Measurements from ENCODE around the gene PPM1B.
"Not testable (repeated sequence)": the region's sequence is repeated elsewhere in the genome, so short reads cannot be mapped to it uniquely, and the experiment has no call there.

Gene PPM1B

GRCh38 chr2:44164617-44165016, 4.1 kb upstream of the PPM1B start:
- no peak for DNase-seq

GRCh38 chr2:44166096-44166495, 2.6 kb upstream of the PPM1B start:
- DNase-seq: no peak

GRCh38 chr2:44167311-44167907, 1.3 kb upstream of the PPM1B start:
- DNase-seq: no peak

GRCh38 chr2:44167908-44168680, 581 bp upstream of the PPM1B start:
- DNase-seq: peak; percentile 93

- peak; percentile 16 for DNase-seq
These were observed 652 bp downstream of the PPM1B start for GRCh38 chr2:44169155-44169898.

- DNase-seq: no peak
These were observed 1.6 kb downstream of the PPM1B start for GRCh38 chr2:44170311-44170717.

GRCh38 chr2:44171018-44171417, 2.3 kb downstream of the PPM1B start:
- no peak for DNase-seq

- not testable (repeated sequence) for DNase-seq
These were observed 2.8 kb downstream of the PPM1B start for GRCh38 chr2:44171442-44171841.

GRCh38 chr2:44172576-44172975, 3.9 kb downstream of the PPM1B start:
- DNase-seq: no peak

- DNase-seq: no peak
These were observed 10.3 kb downstream of the PPM1B start for GRCh38 chr2:44178950-44179349.

- DNase-seq: no peak
These were observed 13.0 kb downstream of the PPM1B start for GRCh38 chr2:44181648-44182047.

GRCh38 chr2:44184106-44184505, 15.4 kb downstream of the PPM1B start:
- DNase-seq: no peak

GRCh38 chr2:44186810-44187209, 18.1 kb downstream of the PPM1B start:
- no peak for DNase-seq

- no peak for DNase-seq
These were observed 18.6 kb downstream of the PPM1B start for GRCh38 chr2:44187251-44187650.

GRCh38 chr2:44188696-44189095, 20.0 kb downstream of the PPM1B start:
- DNase-seq: no peak

- DNase-seq: no peak
These were observed 20.4 kb downstream of the PPM1B start for GRCh38 chr2:44189104-44189503.

GRCh38 chr2:44190526-44190925, 21.9 kb downstream of the PPM1B start:
- no peak for DNase-seq

- no peak for DNase-seq
These were observed 23.1 kb downstream of the PPM1B start for GRCh38 chr2:44191739-44192138.

- no peak for DNase-seq
These were observed 24.0 kb downstream of the PPM1B start for GRCh38 chr2:44192646-44193045.

- DNase-seq: no peak
These were observed 27.0 kb downstream of the PPM1B start for GRCh38 chr2:44195714-44196113.

- no peak for DNase-seq
These were observed 29.1 kb downstream of the PPM1B start for GRCh38 chr2:44197816-44198215.

GRCh38 chr2:44200011-44200410, 31.3 kb downstream of the PPM1B start:
- DNase-seq: no peak

GRCh38 chr2:44200759-44201158, 32.1 kb downstream of the PPM1B start:
- no peak for DNase-seq

GRCh38 chr2:44201648-44202165, 33.0 kb downstream of the PPM1B start:
- DNase-seq: no peak
